Muscle layer of duodenum (tissue), 2 donors: ENCODE data around the gene RABL2A.
"Not testable (repeated sequence)": the region's sequence is repeated elsewhere in the genome, so short reads cannot be mapped to it uniquely, and the experiment has no call there.

Source experiments
- H3K27ac ChIP-seq: one replicate; pipeline ENCODE4 v1.7.0; 2013; ENCODE audit warnings: mild to moderate bottlenecking, low read length
- H3K27me3 ChIP-seq: one replicate; pipeline ENCODE4 v1.7.0; 2013; ENCODE audit warnings: low read depth, mild to moderate bottlenecking, control low read depth, low read length
- H3K36me3 ChIP-seq, 2 donors: one replicate each; pipeline ENCODE4 v1.7.0; 2013; ENCODE audit warnings: low read length in 2 of 2, control low read depth in 1 of 2, mild to moderate bottlenecking in 1 of 2; ENCODE audit not compliant: insufficient read depth in 2 of 2, control insufficient read depth in 1 of 2
- H3K4me1 ChIP-seq, 2 donors: one replicate each; pipeline ENCODE4 v1.7.0; 2013; ENCODE audit warnings: low read length in 2 of 2, mild to moderate bottlenecking in 2 of 2, control low read depth in 1 of 2, moderate library complexity in 1 of 2; ENCODE audit not compliant: insufficient read depth in 2 of 2, control insufficient read depth in 1 of 2
- H3K4me3 ChIP-seq, 2 donors: one replicate each; pipeline ENCODE4 v1.7.0; 2013; ENCODE audit warnings: low read length in 2 of 2, low read depth in 1 of 2, mild to moderate bottlenecking in 1 of 2
- H3K9me3 ChIP-seq, 2 donors: one replicate each; pipeline ENCODE4 v1.7.0; 2013; ENCODE audit warnings: low read length in 2 of 2, control low read depth in 1 of 2, mild to moderate bottlenecking in 1 of 2; ENCODE audit not compliant: control insufficient read depth in 1 of 2
- donor health status: healthy.

Gene RABL2A

GRCh38 chr2:113664761-113665533, 37.9 kb downstream of the RABL2A start:
- not testable (repeated sequence) for H3K27ac ChIP-seq, H3K27me3 ChIP-seq, H3K9me3 ChIP-seq, H3K4me1 ChIP-seq, H3K36me3 ChIP-seq, H3K4me3 ChIP-seq

DNA sequence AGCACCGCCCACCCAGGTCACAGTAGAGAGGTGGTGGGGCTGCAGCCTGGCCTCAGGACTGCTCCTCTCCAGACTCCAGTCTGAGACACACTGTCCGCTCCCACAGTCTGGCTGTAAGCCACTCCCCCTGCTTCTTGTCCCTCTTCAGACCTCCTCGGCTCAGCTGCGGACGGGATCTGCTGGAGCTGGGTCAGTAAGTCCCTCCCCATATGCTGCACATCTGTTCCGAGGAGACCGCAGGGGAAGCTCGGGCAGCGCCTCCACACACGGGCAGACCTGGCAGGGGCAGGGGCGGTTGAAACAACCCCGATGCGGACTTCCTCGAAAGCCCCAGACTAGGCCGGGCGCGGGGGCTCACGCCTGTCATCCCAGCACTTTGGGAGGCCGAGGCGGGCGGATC, 41.9 kb downstream of the RABL2A start:
- not testable (repeated sequence) for H3K4me1 ChIP-seq, H3K36me3 ChIP-seq, H3K4me3 ChIP-seq, H3K9me3 ChIP-seq, H3K27me3 ChIP-seq, H3K27ac ChIP-seq

DNA sequence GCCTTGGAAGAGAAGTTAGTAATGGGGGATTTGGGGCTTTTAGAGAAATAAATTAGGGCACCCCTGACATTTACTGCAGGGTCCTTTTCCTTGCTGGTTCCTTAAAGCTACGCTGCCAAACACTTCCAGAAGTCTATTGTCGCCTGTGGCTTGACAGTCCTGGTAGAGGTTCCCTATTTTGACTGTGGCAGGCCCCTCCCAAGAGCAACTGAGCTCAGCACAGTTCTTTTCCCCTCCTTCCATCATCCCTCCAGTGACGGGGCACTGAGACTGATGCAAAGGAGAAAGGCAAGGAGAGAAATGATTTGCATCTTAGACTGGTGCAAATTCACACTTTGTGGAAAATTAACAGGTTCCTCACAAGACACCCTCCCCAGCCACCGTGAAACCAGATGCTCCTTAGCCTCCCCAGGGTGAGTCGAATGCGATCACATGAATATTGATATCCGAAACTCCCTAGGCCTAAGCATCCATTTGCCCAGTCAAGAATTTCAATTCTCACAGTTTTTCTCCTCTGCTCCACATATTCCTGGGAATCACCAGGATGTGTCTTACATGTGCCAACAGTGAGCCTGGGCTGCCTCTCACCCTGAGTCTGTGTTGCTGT, 45.4 kb downstream of the RABL2A start:
- no peaks in the 10 kb centered on the region for H3K27me3 ChIP-seq
- no peak overlapping the region for H3K4me3 ChIP-seq
- H3K4me1 ChIP-seq, result no peaks in the 10 kb centered on the region
- no peaks in the 10 kb centered on the region for H3K36me3 ChIP-seq
- H3K9me3 ChIP-seq, result no peaks in the 10 kb centered on the region
- no peak overlapping the region for H3K27ac ChIP-seq

- H3K27me3 ChIP-seq, result no peaks in the 10 kb centered on the region
- H3K36me3 ChIP-seq, result no peaks in the 10 kb centered on the region
- H3K9me3 ChIP-seq, result no peaks in the 10 kb centered on the region
- H3K4me1 ChIP-seq, result no peaks in the 10 kb centered on the region
- no peak overlapping the region for H3K4me3 ChIP-seq
- H3K27ac ChIP-seq, result no peak overlapping the region
These were observed 48.8 kb downstream of the RABL2A start for GRCh38 chr2:113675875-113676274.

GRCh38 chr2:113676623-113677266, 49.7 kb downstream of the RABL2A start:
- Histone ChIP-seq H3K4me1 (no peaks in the 10 kb centered on the region), H3K27me3 (no peaks in the 10 kb centered on the region), H3K4me3 (no peak overlapping the region), H3K9me3 (no peaks in the 10 kb centered on the region), H3K36me3 (no peaks in the 10 kb centered on the region), H3K27ac (no peak overlapping the region)

DNA sequence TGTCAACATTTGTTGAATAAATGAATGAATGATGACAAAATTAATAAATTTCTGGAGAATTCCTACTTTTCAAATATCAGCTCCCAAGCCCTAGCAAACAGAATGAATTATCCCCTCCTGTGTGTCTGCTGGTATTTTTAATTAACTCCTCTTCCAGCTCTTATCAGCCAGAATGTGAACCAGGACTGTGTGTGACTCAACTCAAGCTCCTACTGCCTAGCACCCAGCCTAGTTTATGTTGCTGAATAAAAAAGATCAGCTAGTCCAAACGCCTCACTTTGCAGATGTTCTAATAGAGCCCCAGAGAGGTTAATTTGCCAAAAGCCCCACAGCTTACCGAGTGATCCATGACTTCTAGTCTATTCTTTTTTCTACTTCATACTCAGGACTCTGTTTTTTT, 50.3 kb downstream of the RABL2A start:
- no peak overlapping the region for H3K27ac ChIP-seq
- H3K9me3 ChIP-seq, result no peaks in the 10 kb centered on the region
- no peaks in the 10 kb centered on the region for H3K4me1 ChIP-seq
- no peak overlapping the region for H3K4me3 ChIP-seq
- H3K36me3 ChIP-seq, result no peaks in the 10 kb centered on the region
- no peaks in the 10 kb centered on the region for H3K27me3 ChIP-seq

- Histone ChIP-seq H3K27ac (no peak overlapping the region), H3K4me3 (no peak overlapping the region), H3K27me3 (no peaks in the 10 kb centered on the region), H3K9me3 (no peaks in the 10 kb centered on the region), H3K4me1 (no peaks in the 10 kb centered on the region), H3K36me3 (no peaks in the 10 kb centered on the region)
These were observed 52.4 kb downstream of the RABL2A start for GRCh38 chr2:113679457-113679856.

- Histone ChIP-seq H3K4me3 (no peak overlapping the region), H3K9me3 (no peaks in the 10 kb centered on the region), H3K27ac (no peak overlapping the region), H3K36me3 (no peaks in the 10 kb centered on the region), H3K27me3 (no peaks in the 10 kb centered on the region), H3K4me1 (no peaks in the 10 kb centered on the region)
These were observed 58.4 kb downstream of the RABL2A start for GRCh38 chr2:113685471-113685870.

- Histone ChIP-seq H3K4me3 (no peak overlapping the region), H3K27ac (no peak overlapping the region), H3K36me3 (no peaks in the 10 kb centered on the region), H3K9me3 (no peaks in the 10 kb centered on the region), H3K27me3 (no peaks in the 10 kb centered on the region), H3K4me1 (no peaks in the 10 kb centered on the region)
These were observed 59.5 kb downstream of the RABL2A start for GRCh38 chr2:113686537-113686936.

DNA sequence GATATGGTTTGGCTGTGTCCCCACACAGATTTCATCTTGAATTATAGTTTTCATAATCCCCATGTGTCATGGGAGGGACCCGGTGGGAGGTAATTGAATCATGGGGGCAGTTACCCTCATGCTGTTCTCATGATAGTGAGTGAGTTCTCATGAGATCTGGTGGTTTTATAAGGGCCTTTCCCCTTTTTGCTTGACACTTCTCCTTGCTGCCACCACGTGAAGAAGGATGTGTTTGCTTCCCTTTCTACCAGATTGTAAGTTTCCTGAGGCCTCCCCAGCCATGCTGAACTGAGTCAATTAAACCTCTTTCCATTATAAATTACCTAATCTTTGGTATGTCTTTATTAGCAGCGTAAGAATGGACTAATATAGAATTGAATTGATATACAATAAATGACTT, 63.8 kb downstream of the RABL2A start:
- H3K4me3 ChIP-seq, H3K27me3 ChIP-seq, H3K9me3 ChIP-seq, H3K27ac ChIP-seq, H3K4me1 ChIP-seq, H3K36me3 ChIP-seq: not testable (repeated sequence)
